ENCODE data around the gene PTH1R.
A peak's percentile ranks its signal among the peaks of the same experiment; 100 is the strongest.

The PTH1R gene

GRCh38 chr3:46935989-46936558, 58.6 kb downstream of the PTH1R start:
- Histone ChIP-seq H3K27ac (replicated peaks) (peak overlapping the region; percentile 61), H3K27me3 (ENCODE audit: insufficient read depth, poor library complexity, severe bottlenecking) (no peaks in the 10 kb centered on the region), H3K4me3 (replicated peaks; ENCODE audit: insufficient read depth, low read length) (no peak overlapping the region)
- peak in 1 of 2 experiments; percentile 86 for DNase-seq (ENCODE audit: low read depth in 1 of 2, low spot score in 1 of 2)
- TF ChIP-seq REST (IDR thresholded peaks at IDR 0.05; ENCODE audit: insufficient replicate concordance, low read depth) (no peak), POLR2AphosphoS5 (IDR thresholded peaks at IDR 0.05; ENCODE audit: low read depth) (peak; percentile 52; the same call in 1 of the 2 replicates), SPI1 (IDR thresholded peaks at IDR 0.05; ENCODE audit: borderline replicate concordance, low read depth) (peak; percentile 79), GABPA (IDR thresholded peaks at IDR 0.05; ENCODE audit: low read depth) (0 out of 2 replicates have a peak, but pooled peaks have one; percentile 12)
- TF ChIP-seq, protein P1, sequence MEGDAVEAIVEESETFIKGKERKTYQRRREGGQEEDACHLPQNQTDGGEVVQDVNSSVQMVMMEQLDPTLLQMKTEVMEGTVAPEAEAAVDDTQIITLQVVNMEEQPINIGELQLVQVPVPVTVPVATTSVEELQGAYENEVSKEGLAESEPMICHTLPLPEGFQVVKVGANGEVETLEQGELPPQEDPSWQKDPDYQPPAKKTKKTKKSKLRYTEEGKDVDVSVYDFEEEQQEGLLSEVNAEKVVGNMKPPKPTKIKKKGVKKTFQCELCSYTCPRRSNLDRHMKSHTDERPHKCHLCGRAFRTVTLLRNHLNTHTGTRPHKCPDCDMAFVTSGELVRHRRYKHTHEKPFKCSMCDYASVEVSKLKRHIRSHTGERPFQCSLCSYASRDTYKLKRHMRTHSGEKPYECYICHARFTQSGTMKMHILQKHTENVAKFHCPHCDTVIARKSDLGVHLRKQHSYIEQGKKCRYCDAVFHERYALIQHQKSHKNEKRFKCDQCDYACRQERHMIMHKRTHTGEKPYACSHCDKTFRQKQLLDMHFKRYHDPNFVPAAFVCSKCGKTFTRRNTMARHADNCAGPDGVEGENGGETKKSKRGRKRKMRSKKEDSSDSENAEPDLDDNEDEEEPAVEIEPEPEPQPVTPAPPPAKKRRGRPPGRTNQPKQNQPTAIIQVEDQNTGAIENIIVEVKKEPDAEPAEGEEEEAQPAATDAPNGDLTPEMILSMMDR (IDR thresholded peaks at IDR 0.05; ENCODE audit: insufficient read depth, low read length), result no peak

DNA sequence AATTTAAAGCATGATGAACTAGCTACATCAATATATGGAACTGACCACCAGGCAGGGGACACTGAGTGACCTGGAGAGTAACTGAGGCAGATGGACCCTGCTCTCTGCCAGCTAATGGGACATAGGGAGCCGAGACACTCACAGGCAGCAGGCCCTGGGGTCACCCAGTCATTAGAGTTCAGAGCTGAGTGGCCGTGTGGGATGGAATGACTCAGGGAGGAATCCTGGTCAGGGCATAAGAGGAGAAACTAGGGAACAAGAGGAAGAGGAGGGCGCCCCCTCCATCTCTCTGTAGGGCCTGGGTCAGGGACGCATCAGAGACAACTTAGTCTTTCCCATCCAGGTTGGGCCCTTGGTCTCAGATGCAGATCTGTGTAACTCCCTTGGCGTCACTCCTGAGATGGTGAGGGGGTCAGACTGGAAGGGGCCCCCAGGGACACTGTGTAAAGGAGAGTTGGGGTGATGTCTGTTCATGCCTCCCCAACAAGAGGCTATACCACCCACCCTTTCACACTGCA, 59.3 kb downstream of the PTH1R start:
- no peak for TF ChIP-seq REST (IDR thresholded peaks at IDR 0.05; ENCODE audit: insufficient replicate concordance, low read depth)
- TF ChIP-seq SPI1 (IDR thresholded peaks at IDR 0.05; ENCODE audit: borderline replicate concordance, low read depth), result no peak
- TF ChIP-seq GABPA (IDR thresholded peaks at IDR 0.05; ENCODE audit: low read depth), result no peak
- TF ChIP-seq, protein P1 (IDR thresholded peaks at IDR 0.05; ENCODE audit: insufficient read depth, low read length), result no peak
- no peak for TF ChIP-seq POLR2AphosphoS5 (IDR thresholded peaks at IDR 0.05; ENCODE audit: low read depth)
- DNase-seq (ENCODE audit: low read depth in 1 of 2, low spot score in 1 of 2), result no peak
- Histone ChIP-seq H3K27me3 (ENCODE audit: insufficient read depth, poor library complexity, severe bottlenecking) (no peaks in the 10 kb centered on the region), H3K4me3 (replicated peaks; ENCODE audit: insufficient read depth, low read length) (no peak overlapping the region), H3K27ac (replicated peaks) (peak overlapping the region; percentile 61)

DNA sequence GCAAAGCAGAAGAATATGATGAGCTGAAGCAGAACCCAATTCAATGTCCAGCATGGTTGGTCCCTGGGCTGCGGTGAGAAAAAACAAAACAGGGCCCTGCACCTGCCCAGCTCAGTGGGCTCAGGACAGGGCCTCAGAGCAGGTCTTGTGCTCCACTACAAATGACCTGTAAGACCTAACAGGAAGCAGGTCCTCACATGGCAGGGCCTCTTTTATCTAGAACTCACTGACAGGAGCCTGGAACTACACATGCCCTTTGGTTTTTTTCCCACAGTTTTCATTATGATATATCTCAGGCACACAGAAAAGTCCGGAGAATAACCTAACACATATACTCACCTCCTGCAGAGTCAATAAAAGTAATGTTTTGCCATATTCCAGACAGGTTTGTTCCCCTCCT, 60.6 kb downstream of the PTH1R start:
- Histone ChIP-seq H3K4me3 (replicated peaks; ENCODE audit: insufficient read depth, low read length) (no peak overlapping the region), H3K27ac (replicated peaks) (no peak overlapping the region), H3K27me3 (ENCODE audit: insufficient read depth, poor library complexity, severe bottlenecking) (no peaks in the 10 kb centered on the region)
- no peak for DNase-seq (ENCODE audit: low read depth in 1 of 2, low spot score in 1 of 2)
- TF ChIP-seq, protein P1 (IDR thresholded peaks at IDR 0.05; ENCODE audit: insufficient read depth, low read length), result no peak
- no peak for TF ChIP-seq GABPA (IDR thresholded peaks at IDR 0.05; ENCODE audit: low read depth)
- TF ChIP-seq SPI1 (IDR thresholded peaks at IDR 0.05; ENCODE audit: borderline replicate concordance, low read depth), result no peak
- no peak for TF ChIP-seq REST (IDR thresholded peaks at IDR 0.05; ENCODE audit: insufficient replicate concordance, low read depth)
- no peak for TF ChIP-seq POLR2AphosphoS5 (IDR thresholded peaks at IDR 0.05; ENCODE audit: low read depth)
